Fibroblast of lung (primary cell): ENCODE data around the gene ANO6. TPM values are rescaled to one million over a fixed set of nuclear protein-coding genes. Genes with fewer than 3 reads are reported as not detected.
A peak's percentile ranks its signal among the peaks of the same experiment; 100 is the strongest.

Experiments used
- DNase-seq, 2 donors: peaks; one replicate each; pipeline versions ENCODE4 v3.0.0 to v3.0.0-alpha.2; 2010; ENCODE audit warnings: low read depth in 2 of 2
- H2AFZ ChIP-seq: 2 replicates; pipeline ENCODE4 v1.5.1; 2012; ENCODE audit warnings: low read length, control low read depth, inconsistent platforms
- H3K27ac ChIP-seq: 2 replicates; pipeline ENCODE4 v1.5.1; 2011; ENCODE audit warnings: low read length, control low read depth; ENCODE audit not compliant: insufficient read depth
- H3K27me3 ChIP-seq: 2 replicates; pipeline ENCODE4 v1.5.1; 2011; ENCODE audit warnings: mild to moderate bottlenecking, low read length; ENCODE audit not compliant: control insufficient read depth, insufficient read depth
- H3K36me3 ChIP-seq: 2 replicates; pipeline ENCODE4 v1.5.1; 2011; ENCODE audit warnings: low read length; ENCODE audit not compliant: control insufficient read depth, insufficient read depth
- H3K4me1 ChIP-seq: 2 replicates; pipeline ENCODE4 v1.5.1; 2011; ENCODE audit warnings: low read length; ENCODE audit not compliant: control insufficient read depth, insufficient read depth; ENCODE audit errors: extremely low read depth
- H3K4me2 ChIP-seq: 2 replicates; pipeline ENCODE4 v1.5.1; 2011; ENCODE audit warnings: low read length, control low read depth; ENCODE audit not compliant: insufficient read depth; ENCODE audit errors: extremely low read depth
- H3K4me3 ChIP-seq, 4 experiments: fragments of 200-600 bp in 1 of 4; sonication (generic) in 1 of 4; replicated peaks in 1 of 4; 2 replicates each; pipeline ENCODE4 v1.5.1; 2011 to 2016; ENCODE audit warnings: low read length in 4 of 4, low read depth in 3 of 4, mild to moderate bottlenecking in 3 of 4, control low read depth in 2 of 4, inconsistent platforms in 1 of 4, mixed read lengths in 1 of 4; ENCODE audit not compliant: insufficient read depth in 1 of 4; ENCODE audit errors: control extremely low read depth in 1 of 4
- H3K79me2 ChIP-seq: 2 replicates; pipeline ENCODE4 v1.5.1; 2012; ENCODE audit warnings: mild to moderate bottlenecking, low read length, inconsistent platforms; ENCODE audit not compliant: control insufficient read depth, insufficient read depth
- H3K9ac ChIP-seq: 2 replicates; pipeline ENCODE4 v1.5.1; 2011; ENCODE audit warnings: mild to moderate bottlenecking, low read length, control low read depth; ENCODE audit not compliant: insufficient read depth
- H3K9me3 ChIP-seq: 2 replicates; pipeline ENCODE4 v1.5.1; 2012; ENCODE audit warnings: low read depth, low read length; ENCODE audit not compliant: control insufficient read depth, insufficient read depth
- H4K20me1 ChIP-seq: 2 replicates; pipeline ENCODE4 v1.5.1; 2011; ENCODE audit warnings: low read length; ENCODE audit not compliant: control insufficient read depth, insufficient read depth; ENCODE audit errors: extremely low read depth
- EZH2 ChIP-seq: IDR thresholded peaks from 2 replicates; pipeline ENCODE4 v1.5.1; 2012; ENCODE audit warnings: low read length, control low read depth, mild to moderate bottlenecking; ENCODE audit errors: missing control alignments
- polyA plus RNA-seq, 2 donors: library from polyadenylated mRNA; depleted of rRNA in 1 of 2; stranded (reverse) in 1 of 2; unstranded in 1 of 2; fragments of >200 nt; gene quantifications; 2 replicates each; pipeline ENCODE4 v1.2.1, GENCODE V29; 2011 to 2012; ENCODE audit warnings: missing spikeins in 1 of 2
- total RNA-seq: library from RNA; depleted of rRNA; stranded (reverse); fragments of >200 nt; gene quantifications from 2 replicates; pipeline ENCODE4 v1.2.1, GENCODE V29; 2014
- TF ChIP-seq, protein P1 (sequence below), 2 donors: IDR thresholded peaks in 1 of 2; conservative IDR thresholded peaks in 1 of 2; 1 replicate in 1 of 2; 2 replicates in 1 of 2; pipeline ENCODE4 v1.5.1; 2011 to 2012; ENCODE audit warnings: low read length in 2 of 2, control low read depth in 1 of 2, inconsistent platforms in 1 of 2, low read depth in 1 of 2, mild to moderate bottlenecking in 1 of 2

Gene ANO6
- total and polyA plus RNA-seq, 2 donors (not counting 1 experiment from before 2014, with no cell fraction given) = 59.1 to 69.1 TPM

DNA sequence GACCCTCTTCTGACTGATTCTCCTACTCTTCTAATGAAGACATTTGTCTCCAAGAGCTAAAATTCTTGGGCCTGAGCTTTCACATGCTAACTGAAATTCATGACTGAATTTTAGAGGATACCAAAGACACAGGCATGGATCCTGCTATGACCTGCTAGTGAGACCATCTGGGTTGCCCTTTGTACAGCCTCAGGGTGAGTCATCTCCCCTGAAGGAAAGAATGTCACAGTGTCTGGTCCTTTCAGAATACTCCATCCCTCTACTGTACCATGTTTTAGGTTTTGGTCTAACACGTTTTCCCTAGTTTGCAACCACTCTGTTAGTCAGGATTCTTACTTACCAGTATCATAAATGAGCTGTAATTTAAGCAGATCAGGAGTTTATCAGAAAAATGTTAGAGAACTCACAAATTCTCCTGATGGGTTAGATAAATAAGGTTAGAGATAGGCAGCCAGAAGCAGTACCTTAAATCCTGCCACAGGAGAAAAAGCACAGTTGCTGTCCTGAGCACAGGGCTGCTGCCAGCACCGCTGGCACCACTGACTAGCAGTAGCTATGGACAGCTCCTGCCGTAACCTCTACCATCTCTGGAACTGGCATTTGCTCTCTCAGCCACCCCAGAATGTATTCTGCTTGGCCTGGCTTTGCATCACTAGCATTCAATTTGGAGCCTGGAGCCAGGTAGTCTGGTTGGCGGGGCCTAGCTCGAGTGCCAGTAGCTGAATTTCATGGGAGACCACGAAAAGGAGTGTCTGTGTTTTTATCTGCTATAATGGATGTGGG lies 127.6 kb downstream of the ANO6 start:
- Histone ChIP-seq H3K4me1 (no peaks in the 10 kb centered on the region), H3K27me3 (no peaks in the 10 kb centered on the region), H3K27ac (no peak overlapping the region), H4K20me1 (no peaks in the 10 kb centered on the region), H3K9me3 (no peaks in the 10 kb centered on the region), H3K4me3 (no peak overlapping the region), H3K36me3 (peaks cover under 1% of the 10 kb centered on the region), H3K79me2 (no peaks in the 10 kb centered on the region), H3K9ac (no peak overlapping the region), H2AFZ (no peak overlapping the region), H3K4me2 (no peak overlapping the region)
- DNase-seq = peak; percentile 35 to 56
- no peak for TF ChIP-seq EZH2
- TF ChIP-seq, protein P1, sequence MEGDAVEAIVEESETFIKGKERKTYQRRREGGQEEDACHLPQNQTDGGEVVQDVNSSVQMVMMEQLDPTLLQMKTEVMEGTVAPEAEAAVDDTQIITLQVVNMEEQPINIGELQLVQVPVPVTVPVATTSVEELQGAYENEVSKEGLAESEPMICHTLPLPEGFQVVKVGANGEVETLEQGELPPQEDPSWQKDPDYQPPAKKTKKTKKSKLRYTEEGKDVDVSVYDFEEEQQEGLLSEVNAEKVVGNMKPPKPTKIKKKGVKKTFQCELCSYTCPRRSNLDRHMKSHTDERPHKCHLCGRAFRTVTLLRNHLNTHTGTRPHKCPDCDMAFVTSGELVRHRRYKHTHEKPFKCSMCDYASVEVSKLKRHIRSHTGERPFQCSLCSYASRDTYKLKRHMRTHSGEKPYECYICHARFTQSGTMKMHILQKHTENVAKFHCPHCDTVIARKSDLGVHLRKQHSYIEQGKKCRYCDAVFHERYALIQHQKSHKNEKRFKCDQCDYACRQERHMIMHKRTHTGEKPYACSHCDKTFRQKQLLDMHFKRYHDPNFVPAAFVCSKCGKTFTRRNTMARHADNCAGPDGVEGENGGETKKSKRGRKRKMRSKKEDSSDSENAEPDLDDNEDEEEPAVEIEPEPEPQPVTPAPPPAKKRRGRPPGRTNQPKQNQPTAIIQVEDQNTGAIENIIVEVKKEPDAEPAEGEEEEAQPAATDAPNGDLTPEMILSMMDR (conservative IDR thresholded peaks at IDR 0.05 in 1 of 2, IDR thresholded peaks at IDR 0.05 in 1 of 2; ENCODE audit: low read depth in 1 of 2, low read length in 2 of 2) = no peak

DNA sequence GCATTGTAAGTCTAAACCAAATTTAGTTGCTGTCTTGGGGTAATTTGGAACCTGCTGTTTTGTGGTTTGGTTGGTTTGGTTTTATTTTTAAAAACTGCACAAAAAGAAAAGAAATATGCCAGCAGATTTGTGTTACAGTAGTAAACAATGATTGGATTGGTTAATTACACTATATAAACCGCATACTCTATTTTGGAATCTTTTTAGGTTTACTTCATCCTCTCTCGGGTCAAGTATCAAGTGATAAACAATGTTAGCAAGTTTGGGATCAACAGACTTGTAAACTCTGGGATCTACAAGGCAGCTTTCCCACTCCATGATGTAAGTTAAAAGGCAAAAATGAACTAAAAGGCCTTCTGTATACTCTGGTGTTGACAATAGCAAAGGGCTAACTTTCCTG lies 132.4 kb downstream of the ANO6 start:
- H2AFZ ChIP-seq = no peak overlapping the region
- H3K4me3 ChIP-seq = no peak overlapping the region
- DNase-seq = peak in 1 of 2 donors; percentile 28
- H3K9me3 ChIP-seq = no peaks in the 10 kb centered on the region
- no peak overlapping the region for H3K27ac ChIP-seq
- no peaks in the 10 kb centered on the region for H3K27me3 ChIP-seq
- H3K4me2 ChIP-seq = no peak overlapping the region
- H3K79me2 ChIP-seq = no peaks in the 10 kb centered on the region
- no peak for TF ChIP-seq EZH2
- TF ChIP-seq, protein P1 (conservative IDR thresholded peaks at IDR 0.05 in 1 of 2, IDR thresholded peaks at IDR 0.05 in 1 of 2; ENCODE audit: low read depth in 1 of 2, low read length in 2 of 2) = no peak
- peaks cover 2% of the 10 kb centered on the region for H3K36me3 ChIP-seq
- no peaks in the 10 kb centered on the region for H3K4me1 ChIP-seq
- no peak overlapping the region for H3K9ac ChIP-seq
- H4K20me1 ChIP-seq = no peaks in the 10 kb centered on the region

DNA sequence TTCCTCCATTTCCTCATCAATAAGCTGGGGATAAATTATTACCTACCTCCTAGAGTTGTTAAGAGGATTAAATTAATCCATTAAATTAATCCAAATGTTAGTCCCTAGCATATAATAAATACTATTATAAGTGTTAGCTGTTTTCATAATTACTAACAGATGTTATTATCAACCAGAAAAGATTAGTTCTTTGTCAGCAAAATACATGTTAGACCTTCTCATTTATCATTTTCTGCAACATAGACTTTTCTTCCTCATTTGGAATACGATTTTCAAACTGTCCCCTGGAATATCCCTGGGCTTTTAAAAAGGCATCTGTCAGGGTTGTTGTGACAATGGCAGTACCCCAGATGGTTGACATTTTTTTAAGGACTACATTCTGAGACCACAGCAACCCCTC lies 133.1 kb downstream of the ANO6 start:
- no peak overlapping the region for H3K27ac ChIP-seq
- no peaks in the 10 kb centered on the region for H3K9me3 ChIP-seq
- H3K9ac ChIP-seq = no peak overlapping the region
- H2AFZ ChIP-seq = no peak overlapping the region
- H3K36me3 ChIP-seq = peaks cover 2% of the 10 kb centered on the region
- H3K79me2 ChIP-seq = no peaks in the 10 kb centered on the region
- H3K4me3 ChIP-seq = no peak overlapping the region
- no peaks in the 10 kb centered on the region for H3K27me3 ChIP-seq
- no peak overlapping the region for H3K4me2 ChIP-seq
- no peak for DNase-seq
- TF ChIP-seq EZH2 = no peak
- TF ChIP-seq, protein P1 (conservative IDR thresholded peaks at IDR 0.05 in 1 of 2, IDR thresholded peaks at IDR 0.05 in 1 of 2; ENCODE audit: low read depth in 1 of 2, low read length in 2 of 2) = no peak
- no peaks in the 10 kb centered on the region for H4K20me1 ChIP-seq
- H3K4me1 ChIP-seq = no peaks in the 10 kb centered on the region
